Cardiac fibroblast (primary cell): Measurements from ENCODE around the gene MORC1.
"Not testable (repeated sequence)": the region's sequence is repeated elsewhere in the genome, so short reads cannot be mapped to it uniquely, and the experiment has no call there.

Experiments used
- DNase-seq, 2 donors: peaks; one replicate each; pipeline versions ENCODE4 v3.0.0 to v3.0.0-alpha.2; 2010; ENCODE audit warnings: low read depth in 2 of 2
- H3K4me3 ChIP-seq, 2 donors: replicated peaks in 1 of 2; 1 replicate in 1 of 2; 2 replicates in 1 of 2; pipeline ENCODE4 v1.5.1; 2011; ENCODE audit warnings: low read depth in 2 of 2, low read length in 2 of 2, mild to moderate bottlenecking in 2 of 2, moderate library complexity in 1 of 2
- TF ChIP-seq, protein P1 (sequence below): IDR thresholded peaks from one replicate; pipeline ENCODE4 v1.5.1; 2011; ENCODE audit warnings: low read depth, mild to moderate bottlenecking, low read length, inconsistent platforms

The MORC1 gene

DNA sequence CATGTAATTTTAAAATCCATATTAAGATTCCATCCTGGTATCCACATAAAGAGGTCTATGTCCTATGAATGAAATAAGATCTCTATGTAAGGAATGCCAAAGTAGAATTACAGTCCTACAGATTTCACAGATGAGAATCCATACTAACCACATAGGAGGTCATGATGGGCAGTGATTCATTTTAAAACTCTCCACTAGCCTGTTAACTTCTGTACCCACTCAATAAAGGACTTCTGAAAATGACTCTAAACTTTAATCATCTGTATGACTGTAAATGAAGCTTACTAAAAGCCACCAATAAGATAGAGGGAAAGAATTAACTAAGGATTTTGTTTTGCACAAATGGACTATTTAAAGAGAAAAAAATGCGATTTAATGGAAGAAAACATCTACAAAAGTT is 28.7 kb downstream of the MORC1 start:
- DNase-seq = no peak
- TF ChIP-seq, protein P1, sequence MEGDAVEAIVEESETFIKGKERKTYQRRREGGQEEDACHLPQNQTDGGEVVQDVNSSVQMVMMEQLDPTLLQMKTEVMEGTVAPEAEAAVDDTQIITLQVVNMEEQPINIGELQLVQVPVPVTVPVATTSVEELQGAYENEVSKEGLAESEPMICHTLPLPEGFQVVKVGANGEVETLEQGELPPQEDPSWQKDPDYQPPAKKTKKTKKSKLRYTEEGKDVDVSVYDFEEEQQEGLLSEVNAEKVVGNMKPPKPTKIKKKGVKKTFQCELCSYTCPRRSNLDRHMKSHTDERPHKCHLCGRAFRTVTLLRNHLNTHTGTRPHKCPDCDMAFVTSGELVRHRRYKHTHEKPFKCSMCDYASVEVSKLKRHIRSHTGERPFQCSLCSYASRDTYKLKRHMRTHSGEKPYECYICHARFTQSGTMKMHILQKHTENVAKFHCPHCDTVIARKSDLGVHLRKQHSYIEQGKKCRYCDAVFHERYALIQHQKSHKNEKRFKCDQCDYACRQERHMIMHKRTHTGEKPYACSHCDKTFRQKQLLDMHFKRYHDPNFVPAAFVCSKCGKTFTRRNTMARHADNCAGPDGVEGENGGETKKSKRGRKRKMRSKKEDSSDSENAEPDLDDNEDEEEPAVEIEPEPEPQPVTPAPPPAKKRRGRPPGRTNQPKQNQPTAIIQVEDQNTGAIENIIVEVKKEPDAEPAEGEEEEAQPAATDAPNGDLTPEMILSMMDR = no peak
- H3K4me3 ChIP-seq = no peak overlapping the region

DNA sequence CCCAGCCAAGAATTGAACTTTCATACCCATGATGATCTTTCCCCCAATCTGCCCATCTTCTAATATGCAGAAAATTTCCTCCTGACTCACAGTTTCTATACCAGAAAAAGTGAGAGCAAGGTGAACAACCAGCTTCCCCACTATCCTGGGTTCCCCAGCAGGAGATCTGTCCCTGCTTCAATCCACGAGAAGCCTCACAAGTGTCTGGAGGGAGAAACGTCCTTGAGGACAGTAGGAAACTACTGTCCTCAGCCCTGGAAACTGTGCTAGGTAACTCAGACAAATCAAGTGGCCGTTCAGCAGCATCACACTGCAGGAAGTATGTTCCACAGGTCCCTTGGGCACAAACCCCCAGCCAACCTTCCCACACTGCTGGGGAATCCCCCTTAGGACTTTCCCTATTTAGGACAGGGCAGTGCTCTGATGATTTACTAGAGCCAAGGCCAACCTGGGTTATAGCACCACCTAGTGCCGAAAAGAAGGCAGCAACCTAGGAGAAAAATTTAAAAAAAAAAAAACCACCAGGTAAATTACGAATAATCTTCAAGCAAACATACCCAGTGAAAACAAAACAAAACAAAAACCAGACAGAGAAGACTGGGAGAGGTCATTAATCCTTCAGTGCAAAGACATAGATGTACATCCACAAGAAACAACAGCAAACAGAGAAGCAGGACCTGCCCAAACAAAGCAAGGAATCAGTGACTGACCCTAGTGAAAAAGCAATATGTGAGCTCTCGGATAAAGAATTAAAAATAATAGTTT is 36.0 kb downstream of the MORC1 start:
- peak; percentile 54 to 76 for DNase-seq
- TF ChIP-seq, protein P1 = peak; percentile 86

DNA sequence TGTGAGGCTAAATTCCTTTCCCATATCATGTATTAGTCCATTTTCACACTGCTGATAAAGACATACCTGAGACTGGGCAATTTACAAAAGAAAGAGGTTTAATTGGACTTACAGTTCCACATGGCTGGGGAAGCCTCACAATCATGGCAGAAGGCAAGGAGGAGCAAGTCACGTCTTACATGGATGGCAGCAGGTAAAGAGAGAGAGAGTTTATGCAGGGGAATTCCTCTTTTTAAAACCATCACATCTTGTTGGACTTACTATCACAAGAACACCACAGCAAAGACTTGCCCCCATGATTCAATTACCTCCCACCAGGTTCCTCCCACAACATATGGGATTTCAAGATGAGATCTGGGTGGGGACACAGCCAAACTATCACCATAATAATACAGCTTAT is 37.8 kb downstream of the MORC1 start:
- H3K4me3 ChIP-seq, DNase-seq: not testable (repeated sequence)

More for the DNA sequence above, 36.0 kb downstream of the MORC1 start:
- no peak overlapping the region for H3K4me3 ChIP-seq

DNA sequence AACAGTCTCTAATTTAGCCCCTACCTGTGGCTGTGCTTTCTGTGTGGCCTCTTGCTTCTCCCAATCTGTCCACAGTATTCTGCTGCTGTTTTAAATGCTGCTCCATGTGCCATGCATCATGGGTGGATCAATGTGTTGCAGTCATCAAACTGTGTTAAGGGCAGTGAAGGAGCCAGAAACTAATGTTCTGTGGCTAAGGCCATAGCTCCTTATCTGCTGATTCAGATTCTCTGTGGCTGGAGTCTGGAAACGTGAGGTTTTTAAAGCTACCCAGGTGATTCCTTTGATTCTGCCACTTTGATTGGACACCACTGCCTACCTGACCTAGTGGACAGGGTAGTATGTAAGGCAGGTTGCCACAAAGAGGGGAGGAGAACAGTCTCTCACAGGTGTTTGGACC is 44.8 kb downstream of the MORC1 start:
- no peak overlapping the region for H3K4me3 ChIP-seq
- no peak for DNase-seq

DNA sequence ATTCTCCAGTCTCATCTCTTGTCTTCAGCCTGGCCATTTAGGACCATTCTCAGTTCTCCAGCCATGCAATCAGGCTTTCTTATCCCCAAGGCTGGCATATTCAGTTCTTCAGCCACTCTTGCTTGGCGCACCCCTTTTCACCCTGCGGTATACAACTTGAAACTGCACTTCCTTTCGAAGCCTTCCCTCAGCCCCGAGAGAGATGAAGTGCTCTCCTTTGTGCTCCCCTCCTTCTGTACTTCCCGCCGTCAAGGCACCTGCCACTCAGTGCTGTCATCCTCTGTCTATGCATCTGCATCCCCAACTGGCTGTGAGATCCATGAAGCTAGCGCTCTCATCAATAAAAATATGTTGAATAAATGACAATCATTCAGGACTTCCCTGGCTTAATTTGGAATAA is 45.7 kb downstream of the MORC1 start:
- TF ChIP-seq, protein P1 = no peak
- no peak overlapping the region for H3K4me3 ChIP-seq
- DNase-seq = no peak

More for the DNA sequence above, 44.8 kb downstream of the MORC1 start:
- TF ChIP-seq, protein P1 = no peak

DNA sequence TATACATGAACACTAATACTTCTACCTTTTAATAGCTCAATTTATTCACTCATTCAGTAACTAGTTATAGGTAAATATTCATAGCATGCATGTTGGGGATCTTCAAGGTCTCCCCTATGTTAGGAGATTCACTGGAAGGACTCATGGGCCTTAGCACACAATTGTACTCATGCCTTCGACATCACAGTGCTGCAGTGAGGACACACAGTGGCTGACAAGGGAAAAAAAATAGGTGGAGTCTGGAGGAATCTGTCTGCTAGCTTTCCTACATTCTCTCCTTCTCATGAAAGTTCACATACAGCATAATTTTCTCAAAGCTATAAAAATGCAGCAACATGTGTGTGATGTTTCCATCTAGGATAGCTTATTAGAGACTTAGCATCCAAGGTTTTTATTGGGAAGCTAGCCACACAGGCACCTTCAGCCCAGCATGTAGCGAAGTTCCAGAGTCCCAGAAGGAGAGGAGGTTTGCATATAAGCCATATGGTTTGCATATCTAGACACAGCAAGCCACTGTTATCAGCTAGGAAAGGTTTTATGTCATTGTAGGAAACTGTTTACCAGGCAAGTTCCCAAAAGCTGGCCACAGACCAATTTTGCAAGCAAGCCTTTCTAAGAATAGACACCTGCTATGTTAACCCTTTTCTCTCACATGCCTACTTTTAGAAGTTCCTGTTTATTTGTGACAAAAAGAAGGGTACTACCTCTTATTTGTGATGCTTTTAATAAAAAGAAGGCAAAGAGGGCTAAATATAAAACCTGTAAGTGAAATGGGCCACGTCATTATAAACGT is 46.4 kb downstream of the MORC1 start:
- H3K4me3 ChIP-seq = no peak overlapping the region
- DNase-seq = no peak
- TF ChIP-seq, protein P1 = no peak

DNA sequence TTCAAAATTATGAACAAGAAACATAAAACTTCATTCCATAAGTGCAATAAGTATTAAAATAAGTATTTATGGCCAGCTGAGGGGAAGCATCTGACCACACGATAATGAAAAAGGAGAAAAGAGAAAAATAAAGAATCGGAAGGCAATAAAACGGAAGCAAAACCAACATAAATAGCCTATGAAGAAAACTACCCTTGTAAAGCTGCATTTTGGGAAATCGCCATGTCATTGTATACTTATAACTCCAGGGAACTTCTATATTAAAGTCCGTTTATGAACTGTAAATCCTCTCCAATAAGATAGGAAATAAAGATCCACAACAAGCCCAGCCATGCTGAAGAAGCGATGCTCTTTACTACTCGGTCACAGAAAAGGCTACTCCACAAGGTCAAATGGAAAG is 47.7 kb downstream of the MORC1 start:
- H3K4me3 ChIP-seq = no peak overlapping the region
- TF ChIP-seq, protein P1 = no peak
- DNase-seq = no peak
